ENCODE data around the gene PIEZO2. TPM values are rescaled to one million over a fixed set of nuclear protein-coding genes. Genes with fewer than 3 reads are reported as not detected.

PIEZO2 gene
- total and polyA plus RNA-seq, 7 donors = 0.03 to 0.64 (median 0.13) TPM

DNA sequence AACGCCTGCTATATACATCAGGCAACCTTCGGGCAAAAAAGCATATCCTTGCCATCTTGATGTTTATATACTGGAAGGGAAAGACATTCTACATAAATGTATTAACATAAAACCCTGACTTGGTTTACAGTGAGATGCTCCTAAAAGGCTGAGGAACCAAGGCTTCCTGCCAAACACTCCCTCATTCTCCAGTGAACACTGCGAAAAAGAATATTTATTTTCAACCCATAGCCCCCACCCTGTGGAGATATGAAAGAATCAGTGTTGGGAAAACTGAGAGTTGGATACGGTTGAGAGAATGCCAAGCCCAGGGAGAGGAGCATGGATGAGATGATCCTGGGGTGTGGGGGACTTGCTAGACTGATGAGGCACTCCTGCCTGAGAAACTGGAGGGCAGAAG is 94.9 kb downstream of the PIEZO2 start:
- TF ChIP-seq, protein P1, sequence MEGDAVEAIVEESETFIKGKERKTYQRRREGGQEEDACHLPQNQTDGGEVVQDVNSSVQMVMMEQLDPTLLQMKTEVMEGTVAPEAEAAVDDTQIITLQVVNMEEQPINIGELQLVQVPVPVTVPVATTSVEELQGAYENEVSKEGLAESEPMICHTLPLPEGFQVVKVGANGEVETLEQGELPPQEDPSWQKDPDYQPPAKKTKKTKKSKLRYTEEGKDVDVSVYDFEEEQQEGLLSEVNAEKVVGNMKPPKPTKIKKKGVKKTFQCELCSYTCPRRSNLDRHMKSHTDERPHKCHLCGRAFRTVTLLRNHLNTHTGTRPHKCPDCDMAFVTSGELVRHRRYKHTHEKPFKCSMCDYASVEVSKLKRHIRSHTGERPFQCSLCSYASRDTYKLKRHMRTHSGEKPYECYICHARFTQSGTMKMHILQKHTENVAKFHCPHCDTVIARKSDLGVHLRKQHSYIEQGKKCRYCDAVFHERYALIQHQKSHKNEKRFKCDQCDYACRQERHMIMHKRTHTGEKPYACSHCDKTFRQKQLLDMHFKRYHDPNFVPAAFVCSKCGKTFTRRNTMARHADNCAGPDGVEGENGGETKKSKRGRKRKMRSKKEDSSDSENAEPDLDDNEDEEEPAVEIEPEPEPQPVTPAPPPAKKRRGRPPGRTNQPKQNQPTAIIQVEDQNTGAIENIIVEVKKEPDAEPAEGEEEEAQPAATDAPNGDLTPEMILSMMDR (IDR thresholded peaks at IDR 0.05) = no peak
- no peak overlapping the region for H3K27ac ChIP-seq
- no peaks in the 10 kb centered on the region for H3K36me3 ChIP-seq (ENCODE audit: insufficient read depth in 1 of 2, low read depth in 1 of 2)
- H3K4me1 ChIP-seq = no peaks in the 10 kb centered on the region
- H3K9me3 ChIP-seq = no peaks in the 10 kb centered on the region
- no peak overlapping the region for H3K4me3 ChIP-seq
- ATAC-seq (no peak), DNase-seq (no peak)
- 72 to 75% (median 72%) methylated on average over 4 of the region's 4 CpGs for WGBS, 3 donors
- H3K27me3 ChIP-seq (ENCODE audit: insufficient read depth in 3 of 3, low read length in 2 of 3) = no peaks in the 10 kb centered on the region
- intact Hi-C loops (cut with DNase I) = no loop called here

DNA sequence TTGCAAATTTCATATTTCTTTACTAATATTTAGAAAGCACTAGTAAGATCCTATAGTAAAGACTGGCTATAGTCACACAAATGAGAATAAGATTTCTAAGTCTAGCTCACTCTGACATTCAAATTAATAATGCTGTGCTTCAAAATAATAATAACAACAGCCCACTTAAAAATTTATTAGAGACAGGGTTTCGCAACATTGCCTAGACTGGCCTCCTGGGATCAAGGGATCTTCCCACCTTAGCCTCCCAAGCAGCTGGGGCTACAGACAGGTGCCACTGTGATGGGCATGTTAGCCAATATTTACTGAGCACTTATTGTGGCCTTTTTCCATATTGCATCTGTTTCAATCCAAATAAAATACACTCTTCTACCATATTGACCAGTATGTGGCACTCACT is 96.1 kb downstream of the PIEZO2 start:
- Histone ChIP-seq H3K4me1 (no peaks in the 10 kb centered on the region), H3K27ac (no peak overlapping the region), H3K36me3 (ENCODE audit: insufficient read depth in 1 of 2, low read depth in 1 of 2) (no peaks in the 10 kb centered on the region), H3K4me3 (no peak overlapping the region), H3K27me3 (ENCODE audit: insufficient read depth in 3 of 3, low read length in 2 of 3) (no peaks in the 10 kb centered on the region), H3K9me3 (no peaks in the 10 kb centered on the region)
- WGBS, 3 donors = 97 to 100% (median 97%) methylated on average over 1 of the region's 1 CpG
- intact Hi-C loops (cut with DNase I) = no loop called here
- TF ChIP-seq, protein P1 (IDR thresholded peaks at IDR 0.05) = no peak
- ATAC-seq (no peak), DNase-seq (no peak)

DNA sequence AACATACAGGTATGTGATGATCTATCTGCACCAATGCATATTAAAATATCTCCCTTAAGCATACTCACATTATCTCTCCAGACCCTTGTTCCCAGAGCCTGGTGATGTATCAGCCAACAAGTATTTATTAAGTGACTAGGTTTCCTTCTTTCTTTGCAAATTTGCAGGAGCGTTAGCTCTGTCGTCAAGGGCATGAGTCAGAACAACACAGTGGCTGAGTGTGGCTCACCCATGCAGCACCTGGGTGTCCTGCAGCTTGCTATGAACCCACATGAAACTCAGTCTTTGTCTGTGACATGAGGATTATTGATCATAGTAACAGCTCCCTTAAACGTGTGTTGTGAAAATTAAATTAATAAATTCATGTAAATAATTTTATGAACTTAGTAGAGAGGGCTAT is 96.6 kb downstream of the PIEZO2 start:
- Histone ChIP-seq H3K4me3 (no peak overlapping the region), H3K36me3 (ENCODE audit: insufficient read depth in 1 of 2, low read depth in 1 of 2) (no peaks in the 10 kb centered on the region), H3K27me3 (ENCODE audit: insufficient read depth in 3 of 3, low read length in 2 of 3) (no peaks in the 10 kb centered on the region), H3K9me3 (no peaks in the 10 kb centered on the region), H3K27ac (no peak overlapping the region), H3K4me1 (no peaks in the 10 kb centered on the region)
- ATAC-seq (no peak), DNase-seq (no peak)
- TF ChIP-seq, protein P1 (IDR thresholded peaks at IDR 0.05) = no peak
- whole genome bisulfite sequencing, 3 donors = 78 to 85% (median 80%) methylated on average over 3 of the region's 3 CpGs
- intact Hi-C loops (cut with DNase I) = no loop called here

DNA sequence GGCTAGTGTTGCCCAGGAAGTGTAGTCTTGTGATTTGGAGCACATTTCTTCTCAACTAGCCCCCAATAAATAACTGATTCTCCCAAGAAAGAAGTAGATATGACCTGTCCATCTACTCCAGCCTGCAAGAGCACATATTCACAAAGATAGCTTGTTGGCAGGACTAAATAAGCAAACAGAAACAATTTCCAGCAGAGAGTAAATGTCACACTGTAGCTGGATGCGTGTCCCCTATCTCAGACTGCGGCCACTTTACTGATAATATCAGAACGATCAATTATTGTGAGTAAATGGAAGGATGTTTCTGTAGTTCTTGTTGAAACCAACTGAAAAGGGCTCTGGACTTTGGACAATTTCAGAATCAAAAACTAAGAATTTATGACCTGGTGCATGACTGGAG is 97.9 kb downstream of the PIEZO2 start:
- no peak for ATAC-seq
- 94 to 97% (median 96%) methylated on average over 3 of the region's 3 CpGs for WGBS, 3 donors
- intact Hi-C loops (cut with DNase I) = no loop called here

DNA sequence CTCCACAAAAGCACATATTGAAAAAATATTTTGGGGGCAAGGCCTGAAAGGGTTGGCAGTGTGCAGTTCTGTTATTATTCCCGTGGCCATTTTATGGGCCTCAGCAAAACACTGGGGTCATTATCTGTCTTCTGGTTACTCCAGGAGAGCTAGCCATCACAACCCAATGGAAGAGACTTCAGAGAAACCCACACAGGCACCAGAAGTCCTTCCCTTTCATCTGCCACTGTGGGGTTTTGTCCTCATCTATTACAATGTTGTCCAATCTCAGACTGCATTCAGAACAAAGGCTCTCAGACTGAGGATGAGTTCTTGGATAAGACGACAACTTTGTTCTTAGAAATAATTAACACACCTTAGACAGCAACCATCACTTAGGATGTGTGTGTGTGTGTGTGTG is 98.4 kb downstream of the PIEZO2 start:
- 77 to 86% (median 80%) methylated on average over 2 of the region's 2 CpGs for WGBS, 3 donors

More for the DNA sequence above, 97.9 kb downstream of the PIEZO2 start:
- H3K27me3 ChIP-seq (ENCODE audit: insufficient read depth in 3 of 3, low read length in 2 of 3) = no peaks in the 10 kb centered on the region
- H3K27ac ChIP-seq = no peak overlapping the region
- no peaks in the 10 kb centered on the region for H3K9me3 ChIP-seq
- H3K4me1 ChIP-seq = no peaks in the 10 kb centered on the region
- H3K4me3 ChIP-seq = no peak overlapping the region
- DNase-seq = no peak
- H3K36me3 ChIP-seq (ENCODE audit: insufficient read depth in 1 of 2, low read depth in 1 of 2) = no peaks in the 10 kb centered on the region
- TF ChIP-seq, protein P1 (IDR thresholded peaks at IDR 0.05) = no peak

More for the DNA sequence above, 98.4 kb downstream of the PIEZO2 start:
- H3K27ac ChIP-seq = no peak overlapping the region
- ATAC-seq (no peak), DNase-seq (no peak)
- no peaks in the 10 kb centered on the region for H3K9me3 ChIP-seq
- no peaks in the 10 kb centered on the region for H3K36me3 ChIP-seq (ENCODE audit: insufficient read depth in 1 of 2, low read depth in 1 of 2)
- TF ChIP-seq, protein P1 (IDR thresholded peaks at IDR 0.05) = no peak
- H3K4me1 ChIP-seq = no peaks in the 10 kb centered on the region
- H3K4me3 ChIP-seq = no peak overlapping the region
- intact Hi-C loops (cut with DNase I) = no loop called here
- H3K27me3 ChIP-seq (ENCODE audit: insufficient read depth in 3 of 3, low read length in 2 of 3) = no peaks in the 10 kb centered on the region

All from psoas muscle (tissue), 8 donors.